Activated T-cell treated with anti-CD3 and anti-CD28 coated beads, Interleukin-2, amount 50 U/mL, for 4 hours (primary cell): ENCODE measurements around the gene NDRG4. TPM values are rescaled to one million over a fixed set of nuclear protein-coding genes. Genes with fewer than 3 reads are reported as not detected.

Experiments used
- ATAC-seq, 2 donors: fragments of 200-7000 bp; cut with Tn5 transposase; one replicate each; pipeline ENCODE4 v1.10.0; 2021
- DNase-seq: peaks from one replicate; pipeline ENCODE4 v3.0.0-alpha.2; 2020
- H3K27me3 Mint-ChIP-seq: one replicate; pipeline ENCODE4 v1.8.0; 2021; ENCODE audit warnings: low read depth, mixed read lengths
- H3K36me3 Mint-ChIP-seq: one replicate; pipeline ENCODE4 v1.8.0; 2022; ENCODE audit warnings: mixed read lengths; ENCODE audit not compliant: insufficient read depth
- H3K4me1 Mint-ChIP-seq: one replicate; pipeline ENCODE4 v1.8.0; 2021; ENCODE audit warnings: low read depth, mixed read lengths
- H3K4me3 Mint-ChIP-seq: one replicate; pipeline ENCODE4 v1.8.0; 2021; ENCODE audit warnings: mild to moderate bottlenecking, moderate library complexity, mixed read lengths
- H3K9me3 Mint-ChIP-seq: one replicate; pipeline ENCODE4 v1.8.0; 2021; ENCODE audit warnings: mixed read lengths
- total RNA-seq, 3 donors: library from RNA; stranded (reverse); gene quantifications; one replicate each; pipeline ENCODE4 v1.2.1, GENCODE V29; 2021

The NDRG4 gene, protein sequence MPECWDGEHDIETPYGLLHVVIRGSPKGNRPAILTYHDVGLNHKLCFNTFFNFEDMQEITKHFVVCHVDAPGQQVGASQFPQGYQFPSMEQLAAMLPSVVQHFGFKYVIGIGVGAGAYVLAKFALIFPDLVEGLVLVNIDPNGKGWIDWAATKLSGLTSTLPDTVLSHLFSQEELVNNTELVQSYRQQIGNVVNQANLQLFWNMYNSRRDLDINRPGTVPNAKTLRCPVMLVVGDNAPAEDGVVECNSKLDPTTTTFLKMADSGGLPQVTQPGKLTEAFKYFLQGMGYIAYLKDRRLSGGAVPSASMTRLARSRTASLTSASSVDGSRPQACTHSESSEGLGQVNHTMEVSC
- total RNA-seq, result under 1 TPM; 0.54 to 0.91 (median 0.84) TPM

- H3K36me3 Mint-ChIP-seq, result no peaks in the 10 kb centered on the region
- H3K9me3 Mint-ChIP-seq, result no peaks in the 10 kb centered on the region
- peaks cover 5% of the 10 kb centered on the region for H3K4me1 Mint-ChIP-seq
Measured at GRCh38 chr16:58499615-58500351, at the start of gene NDRG4. Gene NDRG4, plus strand, starts transcription at chr16:58500143. Its CDS starts 106 bp downstream, at chr16:58500249.

GRCh38 chr16:58450590-58450989 lies 49.4 kb upstream of the NDRG4 start:
- Mint-ChIP-seq H3K27me3 (peaks cover 9% of the 10 kb centered on the region), H3K4me1 (peaks cover 2% of the 10 kb centered on the region), H3K4me3 (no peak overlapping the region), H3K9me3 (no peaks in the 10 kb centered on the region), H3K36me3 (no peaks in the 10 kb centered on the region)
- DNase-seq, result no peak
- ATAC-seq, result no peak

More at GRCh38 chr16:58499615-58500351, at the start of gene NDRG4:
- DNase-seq (peak; percentile 32), ATAC-seq (peak; percentile 53 to 64)
- H3K4me3 Mint-ChIP-seq, result peak within 1 kb of the TSS; percentile 73
- peaks cover 12% of the 10 kb centered on the region for H3K27me3 Mint-ChIP-seq

DNA sequence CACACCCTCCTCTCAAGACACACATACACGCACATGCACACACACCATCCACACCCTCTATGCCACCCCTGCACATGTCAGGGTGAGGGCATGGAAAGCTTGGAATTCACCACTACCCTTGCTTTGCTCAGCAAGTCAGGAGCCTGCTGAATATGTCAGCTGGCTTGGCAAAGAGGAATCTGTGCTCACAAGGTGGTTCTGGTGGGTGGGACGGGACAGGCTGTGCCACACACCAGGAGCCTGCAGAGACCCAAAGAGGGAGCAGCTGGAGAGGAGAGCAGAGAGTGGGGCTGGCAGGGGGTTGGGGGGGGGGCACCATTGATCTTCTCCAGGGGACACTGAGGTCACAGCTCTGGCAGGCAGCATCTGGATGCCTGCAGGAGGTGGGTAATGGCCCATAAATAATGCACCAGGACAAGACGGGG lies 48.7 kb upstream of the NDRG4 start:
- no peak for DNase-seq
- Mint-ChIP-seq H3K4me3 (no peak overlapping the region), H3K36me3 (no peaks in the 10 kb centered on the region), H3K27me3 (peaks cover 9% of the 10 kb centered on the region), H3K9me3 (no peaks in the 10 kb centered on the region), H3K4me1 (peaks cover 2% of the 10 kb centered on the region)
- no peak for ATAC-seq

- Mint-ChIP-seq H3K4me3 (no peak overlapping the region), H3K9me3 (no peaks in the 10 kb centered on the region), H3K4me1 (peaks cover 2% of the 10 kb centered on the region), H3K27me3 (peaks cover 9% of the 10 kb centered on the region), H3K36me3 (no peaks in the 10 kb centered on the region)
- ATAC-seq (no peak), DNase-seq (no peak)
Measured at GRCh38 chr16:58451945-58452401, 48.0 kb upstream of the NDRG4 start.

DNA sequence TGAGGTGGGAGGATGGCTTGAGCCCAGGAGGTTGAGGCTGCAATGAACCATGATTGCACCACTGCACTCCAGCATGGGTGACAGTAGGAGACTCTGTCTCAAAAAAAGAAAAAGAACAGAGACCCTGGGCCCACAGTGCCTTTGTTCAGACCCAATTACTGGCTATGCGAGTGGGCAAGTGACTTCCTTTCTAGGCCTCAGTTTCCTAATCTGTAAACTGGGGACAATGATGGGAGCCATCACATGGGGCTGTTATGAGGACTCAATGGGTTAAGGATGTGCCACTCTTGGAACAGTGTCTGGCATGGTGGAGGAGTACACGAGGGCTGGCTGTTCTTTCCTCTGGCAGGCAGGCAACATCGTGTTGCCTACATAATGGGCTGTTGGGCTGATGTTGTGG lies 47.3 kb upstream of the NDRG4 start:
- H3K4me3 Mint-ChIP-seq, result no peak overlapping the region
- no peak for DNase-seq
- ATAC-seq, result no peak

DNA sequence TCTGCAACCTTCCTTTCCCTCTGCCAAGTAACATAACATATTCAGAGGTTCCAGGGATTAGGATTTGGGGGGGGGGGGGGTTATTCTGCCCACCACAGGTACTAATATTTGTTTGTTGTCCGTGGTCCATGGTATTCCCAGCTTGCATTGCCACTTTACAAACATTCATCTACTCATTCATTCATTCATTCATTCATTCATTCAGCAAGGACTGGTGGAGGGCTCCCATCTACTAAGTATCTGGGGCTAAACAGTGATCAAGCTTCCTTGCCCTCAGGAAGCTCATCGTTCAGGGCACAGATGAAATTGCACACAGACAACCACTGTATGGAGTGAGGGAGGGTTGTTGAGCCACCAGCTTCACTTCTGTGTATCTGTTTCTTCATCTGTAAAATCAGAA lies 45.8 kb upstream of the NDRG4 start:
- Mint-ChIP-seq H3K27me3 (peaks cover 9% of the 10 kb centered on the region), H3K4me3 (no peak overlapping the region)

More for the DNA sequence above, 47.3 kb upstream of the NDRG4 start:
- no peaks in the 10 kb centered on the region for H3K36me3 Mint-ChIP-seq
- peaks cover 10% of the 10 kb centered on the region for H3K27me3 Mint-ChIP-seq
- H3K4me1 Mint-ChIP-seq, result peaks cover 2% of the 10 kb centered on the region
- no peaks in the 10 kb centered on the region for H3K9me3 Mint-ChIP-seq

GRCh38 chr16:58454856-58455255 lies 45.1 kb upstream of the NDRG4 start:
- Mint-ChIP-seq H3K36me3 (no peaks in the 10 kb centered on the region), H3K9me3 (no peaks in the 10 kb centered on the region), H3K4me1 (peaks cover 5% of the 10 kb centered on the region), H3K27me3 (peaks cover 7% of the 10 kb centered on the region), H3K4me3 (no peak overlapping the region)
- DNase-seq, result no peak
- no peak for ATAC-seq

More for the DNA sequence above, 45.8 kb upstream of the NDRG4 start:
- DNase-seq (no peak), ATAC-seq (no peak)
- Mint-ChIP-seq H3K9me3 (no peaks in the 10 kb centered on the region), H3K4me1 (peaks cover 5% of the 10 kb centered on the region), H3K36me3 (no peaks in the 10 kb centered on the region)

DNA sequence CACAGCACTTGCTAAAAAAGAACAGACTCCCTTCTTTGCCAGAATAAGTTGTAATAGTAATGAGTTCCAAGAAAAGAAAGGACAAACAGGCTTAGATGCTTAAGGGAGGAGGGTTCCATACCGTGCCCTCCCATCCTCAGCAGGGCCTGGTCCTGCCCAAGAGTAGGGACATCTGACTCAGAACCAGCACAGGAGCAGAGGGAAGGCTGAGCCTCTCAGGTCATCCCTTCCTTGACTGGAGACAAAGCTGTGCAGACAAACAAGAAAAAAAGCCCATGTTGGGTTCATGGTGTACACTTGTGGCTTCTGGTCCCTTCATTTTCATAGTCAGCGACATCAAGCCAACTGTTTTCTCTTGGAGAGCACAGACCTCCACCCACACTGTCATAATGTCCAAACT lies 44.2 kb upstream of the NDRG4 start:
- Mint-ChIP-seq H3K36me3 (no peaks in the 10 kb centered on the region), H3K4me1 (peaks cover 5% of the 10 kb centered on the region), H3K9me3 (no peaks in the 10 kb centered on the region), H3K27me3 (peaks cover 12% of the 10 kb centered on the region), H3K4me3 (no peak overlapping the region)
- no peak for DNase-seq
- ATAC-seq, result no peak

- peaks cover 16% of the 10 kb centered on the region for H3K27me3 Mint-ChIP-seq
- H3K36me3 Mint-ChIP-seq, result no peaks in the 10 kb centered on the region
- no peak for ATAC-seq
- H3K4me1 Mint-ChIP-seq, result peaks cover 5% of the 10 kb centered on the region
- DNase-seq, result no peak
- H3K9me3 Mint-ChIP-seq, result no peaks in the 10 kb centered on the region
- H3K4me3 Mint-ChIP-seq, result no peak overlapping the region
Measured at GRCh38 chr16:58456193-58456592, 43.8 kb upstream of the NDRG4 start.

- Mint-ChIP-seq H3K9me3 (no peaks in the 10 kb centered on the region), H3K4me1 (peaks cover 5% of the 10 kb centered on the region), H3K27me3 (peaks cover 33% of the 10 kb centered on the region), H3K4me3 (no peak overlapping the region), H3K36me3 (no peaks in the 10 kb centered on the region)
- ATAC-seq, result peak in 1 of 2 donors; percentile 16
- no peak for DNase-seq
Measured at GRCh38 chr16:58458606-58459343, 41.2 kb upstream of the NDRG4 start.

GRCh38 chr16:58459344-58460218 lies 40.4 kb upstream of the NDRG4 start:
- H3K4me3 Mint-ChIP-seq, result no peak overlapping the region

GRCh38 chr16:58460219-58460610 lies 39.7 kb upstream of the NDRG4 start:
- Mint-ChIP-seq H3K9me3 (no peaks in the 10 kb centered on the region), H3K4me1 (peaks cover 13% of the 10 kb centered on the region), H3K27me3 (peaks cover 37% of the 10 kb centered on the region), H3K4me3 (no peak overlapping the region), H3K36me3 (no peaks in the 10 kb centered on the region)
- ATAC-seq (no peak), DNase-seq (no peak)

More at GRCh38 chr16:58459344-58460218, 40.4 kb upstream of the NDRG4 start:
- H3K36me3 Mint-ChIP-seq, result no peaks in the 10 kb centered on the region
- DNase-seq (peak; percentile 30), ATAC-seq (peak; percentile 68 to 73)
- no peaks in the 10 kb centered on the region for H3K9me3 Mint-ChIP-seq
- H3K27me3 Mint-ChIP-seq, result peaks cover 31% of the 10 kb centered on the region
- H3K4me1 Mint-ChIP-seq, result peaks cover 7% of the 10 kb centered on the region

DNA sequence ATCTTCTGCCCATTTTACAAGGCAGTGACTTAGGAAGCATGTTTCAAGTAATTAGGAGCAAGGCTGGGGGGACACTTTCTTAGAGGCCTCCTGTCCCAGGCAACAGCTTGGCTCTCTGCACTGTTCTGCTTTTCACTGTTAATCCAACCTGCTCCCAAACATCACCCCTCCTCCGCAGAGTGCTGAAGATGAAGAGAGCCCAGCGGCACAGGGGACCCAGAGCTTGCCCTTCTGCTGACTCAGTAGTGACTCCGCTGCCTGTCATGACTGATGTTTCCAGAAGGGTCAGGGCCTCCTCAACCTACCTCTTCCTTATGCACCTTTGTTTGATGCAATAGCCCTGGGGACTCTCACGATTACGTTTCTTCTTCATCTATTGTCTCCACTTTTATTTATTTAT lies 38.9 kb upstream of the NDRG4 start:
- Mint-ChIP-seq H3K4me3 (no peak overlapping the region), H3K27me3 (peaks cover 45% of the 10 kb centered on the region), H3K36me3 (no peaks in the 10 kb centered on the region), H3K9me3 (no peaks in the 10 kb centered on the region), H3K4me1 (peaks cover 14% of the 10 kb centered on the region)
- ATAC-seq (no peak), DNase-seq (no peak)
